Iris pigment epithelial cell (primary cell): ENCODE measurements around the gene OR2T35.
A peak's percentile ranks its signal among the peaks of the same experiment; 100 is the strongest.
"Not testable (repeated sequence)": the region's sequence is repeated elsewhere in the genome, so short reads cannot be mapped to it uniquely, and the experiment has no call there.

ENCODE experiments used
- DNase-seq: peaks from one replicate; pipeline ENCODE4 v3.0.0-alpha.2; 2011; ENCODE audit warnings: low read depth

OR2T35 gene

GRCh38 chr1:248645178-248645577 is at the start of gene OR2T35:
Gene OR2T35, minus strand, starts transcription at chr1:248645278. Its CDS starts 6,020 bp downstream, at chr1:248639258.
- DNase-seq = not testable (repeated sequence)

- no peak for DNase-seq
Observed at GRCh38 chr1:248691567-248692155, 46.6 kb upstream of the OR2T35 start.

GRCh38 chr1:248688527-248689298 is 43.6 kb upstream of the OR2T35 start:
- no peak for DNase-seq

DNA sequence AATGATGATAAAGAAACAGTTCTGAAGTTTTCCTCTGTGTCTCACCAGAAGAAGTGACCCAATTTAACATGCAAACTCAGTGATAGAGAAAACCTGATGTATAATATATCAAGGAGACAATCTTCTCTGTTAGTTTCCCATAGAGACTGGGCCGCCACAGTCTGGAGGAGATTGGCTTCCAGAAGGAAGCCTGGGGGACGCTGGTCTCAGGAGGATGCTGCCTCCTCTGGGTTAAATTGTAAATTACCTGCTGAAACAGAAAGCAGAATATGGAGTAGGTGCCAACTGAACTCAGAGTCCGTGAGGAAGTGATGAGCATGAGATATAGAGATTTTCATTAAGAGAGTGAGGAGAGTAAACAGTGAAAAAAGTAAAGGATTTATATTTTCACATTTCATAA is 41.7 kb upstream of the OR2T35 start:
- no peak for DNase-seq

DNA sequence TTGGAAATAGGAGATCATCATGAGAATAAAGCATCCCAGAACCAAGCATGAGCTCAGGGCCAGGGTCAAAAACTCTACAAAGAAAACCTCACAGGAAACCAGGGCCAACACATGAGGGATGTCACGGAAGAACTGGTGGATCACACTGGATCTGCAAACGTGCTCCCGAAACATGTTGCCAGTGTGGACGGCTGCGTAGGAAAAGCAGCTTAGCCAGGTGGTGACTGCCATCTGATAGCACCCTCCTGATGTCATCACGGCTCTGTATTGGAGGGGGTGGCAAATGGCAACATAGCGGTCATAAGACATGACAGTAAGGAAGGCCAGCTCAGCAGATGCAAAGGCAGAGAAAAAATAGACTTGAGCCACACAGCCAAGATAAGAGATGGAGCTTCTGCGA is 36.6 kb upstream of the OR2T35 start:
- DNase-seq = no peak

DNA sequence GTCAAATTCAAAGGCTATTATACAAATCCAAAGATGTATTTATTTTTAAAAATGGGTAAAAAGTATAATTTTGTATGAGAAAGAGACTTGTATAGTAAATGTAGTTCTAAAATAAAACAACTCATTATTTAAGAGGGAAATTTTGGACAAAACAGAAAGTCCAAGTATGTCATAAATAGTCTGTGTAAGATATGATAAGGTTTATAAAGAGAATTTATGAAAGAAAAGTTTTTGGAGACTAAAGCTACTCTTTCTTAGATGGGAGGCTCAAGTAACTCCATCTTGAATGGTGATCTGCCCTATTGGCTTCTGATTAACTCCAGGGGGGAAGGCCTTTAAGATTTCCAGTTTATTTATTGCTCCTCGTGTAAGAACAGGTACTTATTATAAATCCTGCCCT is 24.9 kb upstream of the OR2T35 start:
- peak; percentile 2 for DNase-seq

DNA sequence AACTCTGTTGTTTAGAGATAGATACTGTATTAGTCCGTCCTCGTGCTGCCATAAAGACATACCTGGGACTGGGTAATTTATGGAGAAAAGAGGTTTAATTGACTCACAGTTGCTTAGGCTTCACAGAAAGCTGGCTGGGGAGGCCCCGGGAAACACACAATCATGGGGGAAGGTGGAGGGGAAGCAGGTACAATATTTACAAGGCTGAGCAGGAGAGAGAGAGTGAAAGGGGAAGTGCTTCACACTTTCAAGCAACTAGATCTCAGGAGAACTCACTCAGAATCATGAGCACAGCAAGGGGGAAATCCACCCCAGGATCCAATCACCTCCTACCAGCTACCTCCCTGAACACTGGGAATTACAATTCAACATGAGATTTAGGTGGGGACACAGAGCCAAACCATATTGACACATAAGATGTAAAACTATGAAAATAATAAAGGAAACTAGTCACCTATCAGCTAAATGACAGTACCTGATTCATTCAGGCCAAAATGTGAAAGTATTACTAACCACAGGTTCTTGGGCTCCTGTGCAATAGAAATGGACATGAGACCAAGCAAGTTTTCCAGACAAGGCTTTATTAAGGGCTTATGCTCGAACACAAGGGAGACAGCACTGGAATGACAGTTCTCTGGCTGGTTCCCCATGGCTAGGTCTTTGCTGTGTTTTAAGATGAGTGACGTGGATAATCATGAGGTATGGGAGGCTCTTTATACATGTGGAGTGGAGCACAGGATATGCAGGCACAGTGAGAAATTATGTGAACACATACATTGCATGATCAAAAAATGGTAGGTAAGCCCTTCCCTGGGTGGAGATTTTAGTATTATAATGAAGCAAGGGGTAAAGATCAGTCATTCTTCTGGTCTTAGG is 18.6 kb upstream of the OR2T35 start:
- not testable (repeated sequence) for DNase-seq

GRCh38 chr1:248656797-248657196 is 11.7 kb upstream of the OR2T35 start:
- DNase-seq = not testable (repeated sequence)

- not testable (repeated sequence) for DNase-seq
Observed at GRCh38 chr1:248655354-248655753, 10.3 kb upstream of the OR2T35 start, which contains the start of gene OR2T27. Gene OR2T27, minus strand, starts transcription at chr1:248655528. Its CDS starts 4,644 bp downstream, at chr1:248650884.

DNA sequence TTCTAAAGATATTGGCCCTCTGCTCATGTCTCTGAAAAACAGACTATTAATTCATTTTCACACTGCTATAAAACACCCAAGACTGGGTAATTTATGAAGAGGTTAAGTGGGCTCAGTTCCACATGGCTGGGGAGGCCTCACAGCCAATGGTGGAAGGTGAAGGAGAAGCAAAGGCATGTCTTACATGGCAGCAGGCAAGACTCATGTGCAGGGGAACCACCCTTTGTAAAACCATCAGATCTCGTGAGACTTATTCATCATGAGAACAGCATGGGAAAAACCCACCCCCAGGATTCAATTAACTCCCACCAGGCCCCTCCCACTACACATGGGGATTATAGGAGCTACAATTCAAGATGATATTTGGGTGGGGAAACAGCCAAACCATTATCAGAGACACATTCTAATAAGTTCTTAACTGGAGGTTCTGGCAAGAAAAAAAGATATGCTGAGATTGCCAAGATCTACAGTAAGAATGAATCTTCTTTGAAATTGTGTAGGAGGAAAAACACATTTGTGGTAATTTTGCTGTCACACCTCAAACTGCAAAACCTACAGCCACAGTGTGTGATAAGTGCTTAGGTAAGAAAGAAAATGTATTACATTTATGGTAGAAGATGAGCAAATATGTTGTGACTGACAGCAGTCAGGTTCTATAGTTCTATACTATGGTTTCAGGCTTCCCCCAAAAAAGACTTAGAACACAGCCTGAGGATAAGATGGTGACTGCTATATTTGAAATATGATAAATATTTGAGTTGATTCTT is 3.9 kb upstream of the OR2T35 start:
- DNase-seq = not testable (repeated sequence)

DNA sequence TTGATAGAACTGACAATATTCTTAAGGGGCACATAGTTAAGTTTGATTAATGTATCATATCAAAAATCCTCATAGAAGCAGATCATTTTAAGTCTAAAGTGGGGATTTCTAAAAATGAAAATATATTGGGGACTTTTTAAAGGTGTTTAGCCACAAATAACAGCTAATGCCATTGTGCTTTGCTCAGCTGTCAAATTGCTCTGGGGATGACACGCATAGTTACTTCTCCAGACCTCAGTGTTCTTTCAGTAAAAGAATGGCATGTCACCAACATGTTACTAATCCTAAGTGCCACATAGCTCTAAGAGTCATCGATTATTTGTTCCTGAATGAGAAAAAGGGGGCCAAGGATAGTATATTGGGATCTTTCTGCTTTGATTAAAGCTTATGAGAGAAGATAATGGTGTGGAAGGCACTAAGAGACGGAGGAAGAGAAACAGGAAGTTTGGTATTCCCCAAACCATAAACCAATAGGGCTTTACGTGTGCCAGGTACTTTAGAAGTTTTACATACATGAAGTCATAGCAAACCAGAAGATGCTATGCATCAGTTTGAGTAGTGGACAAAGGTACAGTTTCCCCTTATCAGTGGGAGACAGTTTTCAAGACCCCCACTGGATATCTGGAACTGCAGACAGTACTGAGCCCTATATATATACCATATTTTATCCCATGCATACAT is 2.0 kb downstream of the OR2T35 start:
- DNase-seq = not testable (repeated sequence)

DNA sequence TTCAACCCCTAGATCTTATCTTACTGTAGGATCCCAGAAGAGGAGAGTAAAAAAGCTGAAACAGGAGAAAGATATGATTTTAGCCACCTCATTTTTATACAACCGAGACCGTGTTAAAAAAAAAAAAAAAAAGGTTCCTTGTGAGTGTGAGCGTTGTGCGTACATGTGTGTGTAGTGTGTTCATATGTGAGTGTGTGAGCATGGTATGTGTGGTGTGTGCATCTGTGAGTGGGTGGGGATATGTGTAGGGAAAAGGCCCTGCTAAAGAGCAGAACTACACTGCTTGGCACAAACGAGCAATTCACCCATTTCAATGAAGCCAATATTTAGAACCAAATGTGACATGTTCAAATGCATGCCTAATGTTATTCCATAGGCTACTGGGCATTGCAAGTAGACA is 3.5 kb downstream of the OR2T35 start:
- DNase-seq = not testable (repeated sequence)

DNA sequence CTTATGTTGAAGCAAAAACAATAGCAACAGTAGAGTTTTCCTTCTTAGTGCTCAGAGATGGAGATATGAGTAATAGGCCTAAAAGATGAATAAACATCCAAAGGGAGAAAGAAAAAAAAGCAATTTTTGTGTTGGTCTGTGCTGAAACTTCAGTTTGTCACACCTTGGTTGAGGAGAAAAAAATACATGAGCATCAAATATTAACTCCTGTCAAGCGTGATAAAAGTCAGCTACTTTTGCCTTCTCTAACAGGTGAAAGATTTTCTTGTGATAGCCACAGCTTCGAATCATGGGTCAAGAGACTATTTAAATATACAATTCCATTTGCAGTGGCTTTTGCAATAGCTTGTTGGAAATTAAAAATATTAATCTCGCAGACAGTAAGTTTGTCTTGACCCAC is 4.2 kb downstream of the OR2T35 start:
- not testable (repeated sequence) for DNase-seq

- DNase-seq = not testable (repeated sequence)
Observed at GRCh38 chr1:248639652-248640051, 5.4 kb downstream of the OR2T35 start.

GRCh38 chr1:248636612-248637011 is 8.5 kb downstream of the OR2T35 start:
- not testable (repeated sequence) for DNase-seq

- not testable (repeated sequence) for DNase-seq
Observed at GRCh38 chr1:248634991-248635390, 10.1 kb downstream of the OR2T35 start, which contains the start of gene OR2T11. Gene OR2T11, minus strand, starts transcription at chr1:248635091. Its CDS starts 7,963 bp downstream, at chr1:248627128.

GRCh38 chr1:248631354-248632008 is 13.6 kb downstream of the OR2T35 start:
- DNase-seq = peak; percentile 0

DNA sequence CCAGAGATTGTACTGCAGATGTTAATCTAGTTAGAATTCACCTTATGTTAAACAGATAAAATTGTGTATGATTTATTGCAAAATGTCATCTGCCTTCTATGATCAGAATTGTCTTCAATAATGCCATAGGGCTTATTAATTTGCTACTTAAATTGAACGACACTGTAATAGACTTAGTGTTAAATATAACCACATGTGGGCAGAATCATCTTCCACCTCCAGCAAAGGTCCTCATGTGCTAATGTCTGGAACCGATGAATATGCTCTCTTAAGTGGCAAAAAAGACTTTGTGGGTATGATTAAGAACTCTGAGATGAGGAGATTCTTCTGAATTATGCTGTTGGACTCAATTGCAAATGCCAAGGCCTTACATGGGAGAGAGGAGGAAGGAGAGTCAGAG is 14.5 kb downstream of the OR2T35 start:
- no peak for DNase-seq

DNA sequence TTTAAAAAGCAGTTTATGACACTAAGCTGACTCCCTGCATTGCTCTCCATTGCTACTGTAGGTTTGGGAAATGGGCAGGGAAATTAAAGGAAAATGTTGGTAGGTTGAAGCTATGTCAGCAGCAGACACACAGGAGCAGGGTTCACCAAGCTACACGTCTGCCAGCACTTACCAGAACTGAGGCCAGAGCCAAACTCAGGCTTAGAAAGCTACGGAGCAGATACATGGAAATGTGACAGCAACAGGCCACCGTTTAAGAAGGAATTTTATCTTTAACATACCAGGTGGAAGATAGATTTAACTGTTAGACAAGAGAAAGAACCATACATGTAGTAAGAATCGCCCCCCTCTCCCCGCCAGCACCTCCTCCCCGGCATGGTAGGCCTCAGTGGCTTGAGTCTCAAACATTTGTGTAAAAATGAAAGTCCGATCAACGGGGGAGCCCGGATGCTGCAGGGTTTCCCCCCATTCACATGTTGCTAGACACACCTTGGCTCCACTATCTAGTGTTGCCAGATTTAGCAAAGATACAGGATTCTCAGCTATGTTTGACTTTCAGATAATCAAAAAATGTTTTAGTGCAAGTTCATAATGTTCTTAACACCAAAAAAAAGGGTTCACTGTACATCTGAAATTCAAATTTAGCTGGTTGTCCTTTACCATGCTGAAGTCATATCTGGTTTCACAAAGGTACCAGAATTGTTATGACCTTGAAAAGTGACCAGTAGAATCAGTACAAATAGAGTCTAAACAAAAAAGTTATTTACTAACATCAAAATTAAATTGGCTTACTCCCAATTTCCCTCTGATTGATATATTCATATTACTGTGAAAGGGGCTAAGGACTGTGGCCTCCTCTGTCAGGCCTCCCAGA is 16.9 kb downstream of the OR2T35 start:
- no peak for DNase-seq
